Measurements from ENCODE around the gene STMN3. TPM values are rescaled to one million over a fixed set of nuclear protein-coding genes. Genes with fewer than 3 reads are reported as not detected.

The STMN3 gene
- total RNA-seq, 4 donors from 2014 or later = 14.2 to 20.7 (median 17.0) TPM

- Histone ChIP-seq H3K9me3 (no peaks in the 10 kb centered on the region), H3K36me3 (peaks cover 3% of the 10 kb centered on the region), H3K27me3 (peaks cover 4% of the 10 kb centered on the region), H3K4me1 (peaks cover 22% of the 10 kb centered on the region), H3K4me3 (no peak overlapping the region), H3K27ac (no peak overlapping the region)
- WGBS = 97% methylated on average over 6 of the region's 6 CpGs
- no peak for DNase-seq (ENCODE audit: low spot score in 2 of 2)
- TF ChIP-seq POLR2A (IDR thresholded peaks at IDR 0.05) = no peak
- TF ChIP-seq CTCF (IDR thresholded peaks at IDR 0.05) = no peak
- TF ChIP-seq EP300 (IDR thresholded peaks at IDR 0.05) = no peak
- no peak for TF ChIP-seq POLR2AphosphoS5 (IDR thresholded peaks at IDR 0.05)
Observed at GRCh38 chr20:63648190-63648589, 5.0 kb downstream of the STMN3 start.

- DNase-seq (ENCODE audit: low spot score in 2 of 2) = no peak
- H3K4me3 ChIP-seq = no peak overlapping the region
- H3K27ac ChIP-seq = no peak overlapping the region
- H3K4me1 ChIP-seq = peaks cover 15% of the 10 kb centered on the region
- H3K27me3 ChIP-seq = no peaks in the 10 kb centered on the region
- TF ChIP-seq EP300 (IDR thresholded peaks at IDR 0.05) (no peak), POLR2AphosphoS5 (IDR thresholded peaks at IDR 0.05) (no peak), POLR2A (IDR thresholded peaks at IDR 0.05) (no peak), CTCF (IDR thresholded peaks at IDR 0.05) (no peak)
- 90% methylated on average over 4 of the region's 4 CpGs for WGBS
- no peaks in the 10 kb centered on the region for H3K9me3 ChIP-seq
- H3K36me3 ChIP-seq = peaks cover 3% of the 10 kb centered on the region
Observed at GRCh38 chr20:63645218-63645617, 8.0 kb downstream of the STMN3 start.

- whole genome bisulfite sequencing = 89% methylated on average over 11 of the region's 15 CpGs
- Histone ChIP-seq H3K9me3 (no peaks in the 10 kb centered on the region), H3K27ac (no peak overlapping the region), H3K4me3 (no peak overlapping the region), H3K27me3 (no peaks in the 10 kb centered on the region), H3K4me1 (peaks cover 22% of the 10 kb centered on the region), H3K36me3 (peaks cover 3% of the 10 kb centered on the region)
- no peak for DNase-seq (ENCODE audit: low spot score in 2 of 2)
- TF ChIP-seq POLR2AphosphoS5 (IDR thresholded peaks at IDR 0.05) = no peak
- TF ChIP-seq POLR2A (IDR thresholded peaks at IDR 0.05) = no peak
- no peak for TF ChIP-seq CTCF (IDR thresholded peaks at IDR 0.05)
- no peak for TF ChIP-seq EP300 (IDR thresholded peaks at IDR 0.05)
Observed at GRCh38 chr20:63643946-63644345, 9.3 kb downstream of the STMN3 start.

- H3K27ac ChIP-seq = no peak overlapping the region
- no peaks in the 10 kb centered on the region for H3K27me3 ChIP-seq
- TF ChIP-seq EP300 (IDR thresholded peaks at IDR 0.05) (no peak), POLR2AphosphoS5 (IDR thresholded peaks at IDR 0.05) (no peak), CTCF (IDR thresholded peaks at IDR 0.05) (no peak), POLR2A (IDR thresholded peaks at IDR 0.05) (no peak)
- peaks cover 22% of the 10 kb centered on the region for H3K4me1 ChIP-seq
- no peak for DNase-seq (ENCODE audit: low spot score in 2 of 2)
- H3K4me3 ChIP-seq = no peak overlapping the region
- H3K36me3 ChIP-seq = peaks cover 3% of the 10 kb centered on the region
- H3K9me3 ChIP-seq = no peaks in the 10 kb centered on the region
- WGBS = 98% methylated on average over 4 of the region's 10 CpGs
Observed at GRCh38 chr20:63643499-63643898, 9.7 kb downstream of the STMN3 start.

GRCh38 chr20:63642527-63643247 is 10.5 kb downstream of the STMN3 start:
- peak overlapping the region; percentile 60 for H3K27ac ChIP-seq
- 74% methylated on average over 16 of the region's 29 CpGs for WGBS
- H3K9me3 ChIP-seq = no peaks in the 10 kb centered on the region
- H3K27me3 ChIP-seq = no peaks in the 10 kb centered on the region
- no peak for DNase-seq (ENCODE audit: low spot score in 2 of 2)
- H3K4me1 ChIP-seq = peaks cover 25% of the 10 kb centered on the region
- H3K4me3 ChIP-seq = peak overlapping the region; percentile 60
- peaks cover 3% of the 10 kb centered on the region for H3K36me3 ChIP-seq
- TF ChIP-seq EP300 (IDR thresholded peaks at IDR 0.05) (no peak), CTCF (IDR thresholded peaks at IDR 0.05) (no peak), POLR2A (IDR thresholded peaks at IDR 0.05) (no peak), POLR2AphosphoS5 (IDR thresholded peaks at IDR 0.05) (no peak)
